Measurements from ENCODE around the gene SDK1.

SDK1 gene

DNA sequence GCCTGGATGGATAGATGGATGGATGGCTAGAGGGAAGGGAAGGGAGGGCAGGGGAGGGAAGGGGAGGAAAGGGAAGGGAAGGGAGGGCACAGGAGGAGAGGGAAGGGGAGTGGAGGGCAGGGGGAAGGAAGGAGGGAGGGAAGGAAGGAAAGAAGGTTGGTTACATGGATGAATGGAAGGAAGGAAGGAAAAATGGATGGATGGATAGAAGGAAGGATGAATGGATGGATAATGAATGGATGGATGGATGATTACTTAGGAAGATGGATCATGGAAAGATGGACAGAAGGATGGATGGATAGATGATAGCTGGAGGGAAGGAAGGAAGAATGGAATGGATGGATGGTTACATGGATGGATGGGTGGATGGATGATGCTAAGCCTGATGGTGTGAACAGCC, 929.3 kb downstream of the SDK1 start:
- H3K27me3 ChIP-seq (ENCODE audit: insufficient read depth, low read length), result no peaks in the 10 kb centered on the region
- no peak overlapping the region for H3K4ac ChIP-seq (ENCODE audit: low read depth, low read length)
- H4K8ac ChIP-seq (ENCODE audit: low read depth, low read length), result no peak overlapping the region
- no peak overlapping the region for H2BK5ac ChIP-seq (ENCODE audit: low read depth, low read length, poor library complexity)
- no peak overlapping the region for H3K4me2 ChIP-seq (ENCODE audit: low read length)
- no peak overlapping the region for H3K23ac ChIP-seq (ENCODE audit: low read length)
- no peak overlapping the region for H4K91ac ChIP-seq (ENCODE audit: low read depth, low read length)
- DNase-seq, result no peak
- no peak overlapping the region for H2AFZ ChIP-seq (ENCODE audit: insufficient read depth, low read length, poor library complexity)
- H3K79me1 ChIP-seq (ENCODE audit: low read length), result no peaks in the 10 kb centered on the region
- H3K9ac ChIP-seq (ENCODE audit: low read length), result no peak overlapping the region
- H3K14ac ChIP-seq (ENCODE audit: low read length), result no peak overlapping the region
- H3K79me2 ChIP-seq (ENCODE audit: control insufficient read depth, insufficient read depth, low read length, poor library complexity), result no peaks in the 10 kb centered on the region
- no peak overlapping the region for H3K4me3 ChIP-seq (ENCODE audit: low read depth, low read length)
- no peaks in the 10 kb centered on the region for H3K9me3 ChIP-seq (ENCODE audit: insufficient read depth, low read depth, low read length)
- H2BK12ac ChIP-seq (ENCODE audit: low read length), result no peak overlapping the region
- H2BK120ac ChIP-seq (ENCODE audit: insufficient read depth, low read length, poor library complexity), result no peak overlapping the region
- H4K12ac ChIP-seq (ENCODE audit: low read depth, low read length), result no peak overlapping the region
- H3K18ac ChIP-seq (ENCODE audit: low read length), result no peak overlapping the region
- H2AK5ac ChIP-seq (ENCODE audit: low read length), result no peak overlapping the region
- no peaks in the 10 kb centered on the region for H3K4me1 ChIP-seq (ENCODE audit: control insufficient read depth in 1 of 2, insufficient read depth in 2 of 2, low read length in 2 of 2)
- peaks cover 4 to 12% of the 10 kb centered on the region in 2 experiments for H3K36me3 ChIP-seq (ENCODE audit: control insufficient read depth in 1 of 2, insufficient read depth in 2 of 2, low read length in 2 of 2)
- no peak overlapping the region for H3K27ac ChIP-seq (ENCODE audit: low read depth, low read length)

DNA sequence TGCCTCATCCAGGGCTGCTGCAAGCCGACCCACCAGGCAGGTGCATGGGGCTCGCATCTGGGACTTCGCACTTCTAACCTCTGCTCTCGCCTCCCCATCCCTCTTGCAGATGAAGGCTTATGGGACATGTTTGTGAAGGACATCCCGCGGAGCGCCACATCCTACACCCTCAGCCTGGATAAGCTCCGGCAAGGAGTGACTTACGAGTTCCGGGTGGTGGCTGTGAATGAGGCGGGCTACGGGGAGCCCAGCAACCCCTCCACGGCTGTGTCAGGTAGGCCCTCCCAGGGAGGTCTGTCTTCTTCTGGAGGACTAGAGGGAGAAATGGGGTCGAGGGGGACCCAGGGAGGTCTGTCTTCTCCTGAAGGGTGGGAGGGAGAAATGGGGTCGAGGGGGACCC, 932.1 kb downstream of the SDK1 start:
- Histone ChIP-seq H4K12ac (ENCODE audit: low read depth, low read length) (no peak overlapping the region), H3K18ac (ENCODE audit: low read length) (no peak overlapping the region), H3K9ac (ENCODE audit: low read length) (no peak overlapping the region), H3K4me1 (ENCODE audit: control insufficient read depth in 1 of 2, insufficient read depth in 2 of 2, low read length in 2 of 2) (peaks cover 0 to 2% of the 10 kb centered on the region in 2 experiments), H3K14ac (ENCODE audit: low read length) (no peak overlapping the region), H3K23ac (ENCODE audit: low read length) (no peak overlapping the region), H3K9me3 (ENCODE audit: insufficient read depth, low read depth, low read length) (no peaks in the 10 kb centered on the region), H2AK5ac (ENCODE audit: low read length) (no peak overlapping the region), H2BK12ac (ENCODE audit: low read length) (no peak overlapping the region), H3K4ac (ENCODE audit: low read depth, low read length) (no peak overlapping the region), H3K27me3 (ENCODE audit: insufficient read depth, low read length) (no peaks in the 10 kb centered on the region), H3K4me3 (ENCODE audit: low read depth, low read length) (no peak overlapping the region), H2BK5ac (ENCODE audit: low read depth, low read length, poor library complexity) (no peak overlapping the region), H3K79me2 (ENCODE audit: control insufficient read depth, insufficient read depth, low read length, poor library complexity) (no peaks in the 10 kb centered on the region), H3K4me2 (ENCODE audit: low read length) (no peak overlapping the region), H4K8ac (ENCODE audit: low read depth, low read length) (no peak overlapping the region), H3K36me3 (ENCODE audit: control insufficient read depth in 1 of 2, insufficient read depth in 2 of 2, low read length in 2 of 2) (peaks cover 5 to 7% of the 10 kb centered on the region in 2 experiments), H2BK120ac (ENCODE audit: insufficient read depth, low read length, poor library complexity) (no peak overlapping the region), H4K91ac (ENCODE audit: low read depth, low read length) (no peak overlapping the region), H3K27ac (ENCODE audit: low read depth, low read length) (no peak overlapping the region), H3K79me1 (ENCODE audit: low read length) (no peaks in the 10 kb centered on the region), H2AFZ (ENCODE audit: insufficient read depth, low read length, poor library complexity) (no peak overlapping the region)
- DNase-seq, result no peak
- no CpG with 5 or more reads among the region's 15 CpGs for WGBS (ENCODE audit: extremely low coverage, insufficient coverage, insufficient read length)

DNA sequence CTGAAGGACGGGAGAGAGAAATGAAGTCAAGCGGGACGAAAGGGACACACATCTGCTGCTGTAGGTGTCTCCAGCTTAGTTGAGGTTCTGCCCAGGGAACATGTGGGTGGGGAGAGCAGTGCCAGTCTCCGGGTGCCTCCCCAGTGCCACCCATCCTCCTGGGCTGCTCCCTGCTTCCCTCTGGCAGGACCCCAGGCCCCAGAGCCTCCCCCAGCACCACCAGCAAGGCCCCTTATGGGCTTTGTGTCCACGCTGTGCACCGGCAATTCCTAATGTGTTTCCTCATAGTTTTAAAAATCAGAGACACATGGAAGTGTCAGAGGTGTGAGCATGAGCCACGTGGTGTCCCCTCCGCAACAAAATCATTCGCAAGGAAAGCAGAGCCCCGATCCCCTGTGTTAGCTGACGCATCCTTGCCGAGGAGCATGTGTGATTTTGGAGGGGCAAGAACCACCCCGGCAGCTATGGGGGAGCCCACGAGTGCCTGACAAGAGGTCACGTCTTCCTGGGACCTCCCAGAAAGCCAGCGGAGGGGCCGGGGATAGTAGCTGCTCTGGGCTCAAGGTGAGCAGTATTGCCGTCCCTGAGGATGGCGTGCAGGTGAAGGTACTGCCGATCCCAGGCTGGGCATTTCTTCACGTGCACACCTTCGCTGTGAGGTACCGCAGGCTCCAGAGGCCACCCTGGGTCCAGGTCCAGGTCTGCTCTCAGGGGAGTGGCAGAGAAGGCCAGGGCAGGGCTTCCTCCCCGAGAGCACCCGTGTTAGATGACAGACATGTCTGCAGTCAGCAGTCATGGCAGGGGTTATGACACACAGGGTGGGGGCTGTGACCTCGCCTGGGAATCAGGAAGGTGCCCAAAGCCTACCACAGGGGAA, 932.8 kb downstream of the SDK1 start:
- Histone ChIP-seq H3K4me1 (ENCODE audit: control insufficient read depth in 1 of 2, insufficient read depth in 2 of 2, low read length in 2 of 2) (peaks cover 0 to 2% of the 10 kb centered on the region in 2 experiments), H3K79me2 (ENCODE audit: control insufficient read depth, insufficient read depth, low read length, poor library complexity) (no peaks in the 10 kb centered on the region), H2AK5ac (ENCODE audit: low read length) (no peak overlapping the region), H3K27me3 (ENCODE audit: insufficient read depth, low read length) (no peaks in the 10 kb centered on the region), H3K27ac (ENCODE audit: low read depth, low read length) (no peak overlapping the region), H3K4ac (ENCODE audit: low read depth, low read length) (no peak overlapping the region), H4K91ac (ENCODE audit: low read depth, low read length) (no peak overlapping the region), H3K79me1 (ENCODE audit: low read length) (no peaks in the 10 kb centered on the region), H2BK5ac (ENCODE audit: low read depth, low read length, poor library complexity) (no peak overlapping the region), H3K36me3 (ENCODE audit: control insufficient read depth in 1 of 2, insufficient read depth in 2 of 2, low read length in 2 of 2) (peaks cover 5 to 9% of the 10 kb centered on the region in 2 experiments), H3K23ac (ENCODE audit: low read length) (no peak overlapping the region), H3K9me3 (ENCODE audit: insufficient read depth, low read depth, low read length) (no peaks in the 10 kb centered on the region), H4K8ac (ENCODE audit: low read depth, low read length) (no peak overlapping the region), H4K12ac (ENCODE audit: low read depth, low read length) (no peak overlapping the region), H2AFZ (ENCODE audit: insufficient read depth, low read length, poor library complexity) (no peak overlapping the region), H2BK120ac (ENCODE audit: insufficient read depth, low read length, poor library complexity) (no peak overlapping the region), H3K4me2 (ENCODE audit: low read length) (no peak overlapping the region), H3K14ac (ENCODE audit: low read length) (no peak overlapping the region), H3K4me3 (ENCODE audit: low read depth, low read length) (no peak overlapping the region), H3K9ac (ENCODE audit: low read length) (no peak overlapping the region), H3K18ac (ENCODE audit: low read length) (no peak overlapping the region), H2BK12ac (ENCODE audit: low read length) (no peak overlapping the region)
- no peak for DNase-seq
- no CpG with 5 or more reads among the region's 26 CpGs for WGBS (ENCODE audit: extremely low coverage, insufficient coverage, insufficient read length)

DNA sequence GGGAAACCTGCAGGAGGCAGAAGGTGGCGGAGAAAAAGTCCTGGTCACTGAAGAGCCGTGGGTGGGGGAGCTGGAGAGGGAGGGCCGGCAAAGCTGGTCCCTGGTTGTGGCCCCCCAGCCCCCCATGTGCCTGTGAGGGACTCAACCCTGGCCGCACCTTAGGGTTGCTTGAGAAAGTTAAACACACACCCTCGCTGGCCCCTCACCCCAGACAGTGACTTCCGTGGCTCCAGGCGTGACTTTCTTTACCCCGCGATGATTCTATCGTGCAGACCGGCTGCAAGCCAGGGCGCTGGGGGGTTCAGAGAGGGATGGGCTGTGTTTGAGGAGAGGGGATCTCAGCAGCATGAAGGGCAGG, 933.4 kb downstream of the SDK1 start:
- no peaks in the 10 kb centered on the region for H3K79me1 ChIP-seq (ENCODE audit: low read length)
- H3K9me3 ChIP-seq (ENCODE audit: insufficient read depth, low read depth, low read length), result no peaks in the 10 kb centered on the region
- H3K27ac ChIP-seq (ENCODE audit: low read depth, low read length), result no peak overlapping the region
- no peak for DNase-seq
- no peak overlapping the region for H2BK120ac ChIP-seq (ENCODE audit: insufficient read depth, low read length, poor library complexity)
- H3K4me3 ChIP-seq (ENCODE audit: low read depth, low read length), result no peak overlapping the region
- no peak overlapping the region for H3K4ac ChIP-seq (ENCODE audit: low read depth, low read length)
- no peak overlapping the region for H3K9ac ChIP-seq (ENCODE audit: low read length)
- no peak overlapping the region for H4K12ac ChIP-seq (ENCODE audit: low read depth, low read length)
- H4K91ac ChIP-seq (ENCODE audit: low read depth, low read length), result no peak overlapping the region
- H2AFZ ChIP-seq (ENCODE audit: insufficient read depth, low read length, poor library complexity), result no peak overlapping the region
- H4K8ac ChIP-seq (ENCODE audit: low read depth, low read length), result no peak overlapping the region
- peaks cover 5 to 12% of the 10 kb centered on the region in 2 experiments for H3K36me3 ChIP-seq (ENCODE audit: control insufficient read depth in 1 of 2, insufficient read depth in 2 of 2, low read length in 2 of 2)
- no peaks in the 10 kb centered on the region for H3K27me3 ChIP-seq (ENCODE audit: insufficient read depth, low read length)
- no peak overlapping the region for H2BK12ac ChIP-seq (ENCODE audit: low read length)
- no peaks in the 10 kb centered on the region for H3K79me2 ChIP-seq (ENCODE audit: control insufficient read depth, insufficient read depth, low read length, poor library complexity)
- no peak overlapping the region for H3K18ac ChIP-seq (ENCODE audit: low read length)
- no CpG with 5 or more reads among the region's 12 CpGs for WGBS (ENCODE audit: extremely low coverage, insufficient coverage, insufficient read length)
- no peak overlapping the region for H2AK5ac ChIP-seq (ENCODE audit: low read length)
- no peak overlapping the region for H3K14ac ChIP-seq (ENCODE audit: low read length)
- H3K4me2 ChIP-seq (ENCODE audit: low read length), result no peak overlapping the region
- H2BK5ac ChIP-seq (ENCODE audit: low read depth, low read length, poor library complexity), result no peak overlapping the region
- H3K4me1 ChIP-seq (ENCODE audit: control insufficient read depth in 1 of 2, insufficient read depth in 2 of 2, low read length in 2 of 2), result peaks cover 0 to 2% of the 10 kb centered on the region in 2 experiments
- H3K23ac ChIP-seq (ENCODE audit: low read length), result no peak overlapping the region

Measured in trophoblast cell (in vitro differentiated cells and primary cell).